Thyroid gland (tissue), 4 donors: ENCODE results near the gene ZMYND10.

Source experiments
- CTCF ChIP-seq, 6 experiments: fragments of 200-600 bp in 3 of 6; fragments of 450-650 bp in 3 of 6; sonication (generic) in 3 of 6; IDR thresholded peaks; one replicate each; pipeline ENCODE4 v1.5.1; 2016 to 2019; ENCODE audit warnings: antibody characterized with exemption in 6 of 6, mild to moderate bottlenecking in 2 of 6, inconsistent platforms in 1 of 6, moderate library complexity in 1 of 6
- POLR2A ChIP-seq, 2 donors: fragments of 450-650 bp; IDR thresholded peaks; one replicate each; pipeline ENCODE4 v1.6.1; 2017; ENCODE audit warnings: antibody characterized with exemption in 2 of 2, mild to moderate bottlenecking in 2 of 2, moderate library complexity in 1 of 2

- TF ChIP-seq CTCF (IDR thresholded peaks at IDR 0.05) (no peak), POLR2A (IDR thresholded peaks at IDR 0.05) (no peak)
Observed at GRCh38 chr3:50318615-50319014, 26.9 kb downstream of the ZMYND10 start.
